HFFc6 (cell line): ENCODE results near the gene HUWE1. TPM values are rescaled to one million over a fixed set of nuclear protein-coding genes. Genes with fewer than 3 reads are reported as not detected.

Experiments used
- DNase-seq: peaks from one replicate; pipeline ENCODE4 v3.0.0-alpha.2; 2018
- H3K27ac Mint-ChIP-seq: 2 replicates; pipeline ENCODE4 v1.8.0; 2020; ENCODE audit warnings: mild to moderate bottlenecking, mixed read lengths
- H3K27me3 Mint-ChIP-seq: 2 replicates; pipeline ENCODE4 v1.8.0; 2021; ENCODE audit warnings: mild to moderate bottlenecking, moderate library complexity, mixed read lengths; ENCODE audit not compliant: insufficient read depth
- H3K36me3 Mint-ChIP-seq: 2 replicates; pipeline ENCODE4 v1.8.0; 2021; ENCODE audit warnings: low read depth, mixed read lengths
- H3K4me1 Mint-ChIP-seq: 2 replicates; pipeline ENCODE4 v1.8.0; 2020; ENCODE audit warnings: low read depth, mixed read lengths
- H3K4me3 Mint-ChIP-seq: 2 replicates; pipeline ENCODE4 v1.8.0; 2020; ENCODE audit warnings: mild to moderate bottlenecking, moderate library complexity, mixed read lengths
- H3K9me3 Mint-ChIP-seq: 2 replicates; pipeline ENCODE4 v1.8.0; 2020; ENCODE audit warnings: mild to moderate bottlenecking, mixed read lengths
- total RNA-seq, 6 experiments: library from RNA; stranded (reverse); fragmentation: NEBNext Ultra II Directional; extraction: Animal tissue kit (Norgen Biotek cat#: 25700); gene quantifications; 2 replicates in 1 of 6; 3 replicates in 5 of 6; pipeline ENCODE4 v1.2.3, GENCODE V29; 2021
- TF ChIP-seq, protein P1 (sequence below): fragments of 200-600 bp; sonication (generic); IDR thresholded peaks from 2 replicates; pipeline ENCODE4 v1.5.0; 2021; ENCODE audit warnings: antibody characterized with exemption, mild to moderate bottlenecking

Gene HUWE1
- total RNA-seq, 6 experiments from 2014 or later: 128 to 199 (median 146) TPM

DNA sequence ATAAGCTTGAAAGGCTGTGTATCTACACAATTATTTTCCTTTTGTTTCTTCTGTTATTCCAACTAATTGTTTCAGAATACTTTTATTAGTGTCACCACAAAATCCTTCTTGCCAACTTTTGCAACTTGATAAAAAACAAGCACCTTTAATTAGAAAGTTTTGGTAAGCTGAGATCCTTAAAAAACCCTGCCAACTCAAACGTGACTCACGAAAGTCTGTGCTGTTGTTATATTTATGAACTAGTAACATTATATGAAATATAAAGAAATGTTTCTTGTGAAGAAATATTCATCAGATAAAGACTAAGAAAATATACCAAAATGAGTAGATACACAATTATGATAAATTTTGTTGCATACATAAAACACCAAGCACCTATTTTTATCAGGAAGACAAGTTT lies 49.0 kb downstream of the HUWE1 start:
- Mint-ChIP-seq H3K4me1 (peaks cover 16% of the 10 kb centered on the region), H3K4me3 (no peak overlapping the region), H3K36me3 (peaks cover 16% of the 10 kb centered on the region), H3K27me3 (no peaks in the 10 kb centered on the region; the same call in 1 of the 2 replicates), H3K27ac (no peak overlapping the region), H3K9me3 (no peaks in the 10 kb centered on the region)
- no peak for DNase-seq
- TF ChIP-seq, protein P1, sequence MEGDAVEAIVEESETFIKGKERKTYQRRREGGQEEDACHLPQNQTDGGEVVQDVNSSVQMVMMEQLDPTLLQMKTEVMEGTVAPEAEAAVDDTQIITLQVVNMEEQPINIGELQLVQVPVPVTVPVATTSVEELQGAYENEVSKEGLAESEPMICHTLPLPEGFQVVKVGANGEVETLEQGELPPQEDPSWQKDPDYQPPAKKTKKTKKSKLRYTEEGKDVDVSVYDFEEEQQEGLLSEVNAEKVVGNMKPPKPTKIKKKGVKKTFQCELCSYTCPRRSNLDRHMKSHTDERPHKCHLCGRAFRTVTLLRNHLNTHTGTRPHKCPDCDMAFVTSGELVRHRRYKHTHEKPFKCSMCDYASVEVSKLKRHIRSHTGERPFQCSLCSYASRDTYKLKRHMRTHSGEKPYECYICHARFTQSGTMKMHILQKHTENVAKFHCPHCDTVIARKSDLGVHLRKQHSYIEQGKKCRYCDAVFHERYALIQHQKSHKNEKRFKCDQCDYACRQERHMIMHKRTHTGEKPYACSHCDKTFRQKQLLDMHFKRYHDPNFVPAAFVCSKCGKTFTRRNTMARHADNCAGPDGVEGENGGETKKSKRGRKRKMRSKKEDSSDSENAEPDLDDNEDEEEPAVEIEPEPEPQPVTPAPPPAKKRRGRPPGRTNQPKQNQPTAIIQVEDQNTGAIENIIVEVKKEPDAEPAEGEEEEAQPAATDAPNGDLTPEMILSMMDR: no peak

DNA sequence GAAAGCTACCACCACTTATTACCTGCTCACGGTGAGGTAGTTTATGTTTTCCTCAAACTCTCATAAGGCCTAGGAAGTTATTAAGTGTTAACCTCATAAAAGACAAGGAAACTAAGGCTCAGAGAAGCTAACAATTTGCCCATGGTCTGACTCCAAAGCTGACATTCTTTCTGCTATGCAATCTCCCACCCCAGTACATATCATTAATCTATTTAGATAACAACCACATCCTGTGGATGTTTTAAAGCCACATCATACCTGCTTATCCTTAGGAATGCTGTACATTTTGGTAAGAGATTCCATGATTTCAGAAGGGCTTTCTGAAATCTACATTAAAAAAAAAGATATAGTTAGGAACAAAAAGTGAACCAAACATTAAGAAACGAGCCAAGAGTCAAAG lies 55.4 kb downstream of the HUWE1 start:
- Mint-ChIP-seq H3K9me3 (no peaks in the 10 kb centered on the region), H3K36me3 (peaks cover 42% of the 10 kb centered on the region), H3K4me1 (peaks cover 48% of the 10 kb centered on the region), H3K27ac (peak overlapping the region; percentile 80), H3K4me3 (peak overlapping the region; percentile 47), H3K27me3 (no peaks in the 10 kb centered on the region; the same call in 1 of the 2 replicates)
- TF ChIP-seq, protein P1: no peak
- DNase-seq: peak; percentile 1

DNA sequence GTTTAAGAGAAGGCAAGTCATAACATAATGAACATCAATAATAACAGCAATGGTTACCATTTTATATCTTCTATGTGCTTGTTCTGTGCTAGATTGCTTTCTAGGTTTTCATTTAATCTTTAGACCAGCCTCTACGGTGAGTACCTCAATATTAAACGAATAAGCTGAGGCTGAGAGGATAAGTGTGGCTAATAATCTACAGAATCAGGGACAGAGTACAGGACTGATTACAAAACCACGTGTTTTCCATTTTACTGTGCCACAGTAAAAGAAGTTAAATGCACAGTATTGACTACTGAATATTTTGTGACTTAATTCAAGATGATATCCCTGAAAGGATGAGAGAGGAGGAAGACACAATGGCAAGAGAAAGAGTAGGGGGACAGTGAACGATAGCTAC lies 56.3 kb downstream of the HUWE1 start:
- Mint-ChIP-seq H3K9me3 (no peaks in the 10 kb centered on the region), H3K4me3 (no peak overlapping the region), H3K36me3 (peaks cover 42% of the 10 kb centered on the region), H3K27ac (peak overlapping the region; percentile 24; the same call in 1 of the 2 replicates), H3K4me1 (peaks cover 48% of the 10 kb centered on the region), H3K27me3 (no peaks in the 10 kb centered on the region; the same call in 1 of the 2 replicates)
- TF ChIP-seq, protein P1: no peak
- DNase-seq: no peak

DNA sequence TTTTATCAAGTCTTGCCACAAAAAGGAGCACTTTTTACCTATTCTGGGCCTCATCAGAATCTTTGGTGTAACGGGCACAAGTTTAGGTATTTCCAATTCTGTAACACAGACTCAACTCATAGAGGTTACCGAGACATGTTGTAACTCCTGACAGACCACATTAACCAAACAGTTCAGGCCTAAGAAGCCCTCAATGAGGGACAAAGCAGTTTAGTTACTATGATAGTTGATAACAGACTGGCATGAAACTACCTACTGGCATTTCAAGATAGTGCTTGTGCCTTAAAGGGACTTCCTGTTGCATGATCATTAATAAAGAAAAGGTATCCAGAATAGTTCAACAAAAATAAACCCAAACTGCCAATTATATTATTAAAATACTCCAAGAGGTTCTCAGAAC lies 64.1 kb downstream of the HUWE1 start:
- Mint-ChIP-seq H3K27me3 (peaks cover 2% of the 10 kb centered on the region; the same call in 1 of the 2 replicates), H3K27ac (no peak overlapping the region), H3K36me3 (peaks cover 13% of the 10 kb centered on the region; the same call in 1 of the 2 replicates), H3K9me3 (peaks cover 4% of the 10 kb centered on the region; the same call in 1 of the 2 replicates), H3K4me1 (no peaks in the 10 kb centered on the region), H3K4me3 (no peak overlapping the region)
- TF ChIP-seq, protein P1: no peak
- DNase-seq: no peak

DNA sequence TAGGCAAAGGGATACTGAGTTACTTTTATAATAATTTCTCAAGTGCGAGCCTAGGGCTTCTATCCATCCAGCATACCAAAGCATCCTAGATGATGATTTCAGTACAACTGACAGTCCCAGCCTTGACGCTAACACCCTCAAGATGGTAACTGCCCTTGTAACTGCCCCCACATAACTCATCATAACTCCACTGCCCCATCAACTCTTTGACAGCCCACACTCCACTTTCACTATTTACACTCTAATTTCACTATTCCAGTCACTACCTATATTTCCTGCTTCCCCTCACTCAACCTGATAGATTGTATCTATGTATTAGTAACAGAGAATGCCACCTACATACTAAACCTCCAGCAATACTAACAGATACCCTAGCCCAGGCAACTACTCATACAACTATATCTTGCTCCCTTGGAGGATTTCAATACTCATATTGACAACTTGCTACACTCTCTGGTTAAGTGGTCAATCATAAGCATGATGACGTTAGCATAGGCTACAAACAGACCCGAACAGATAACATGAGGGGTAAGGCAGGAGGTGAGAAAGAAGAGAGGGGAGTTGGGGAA lies 65.0 kb downstream of the HUWE1 start:
- peak overlapping the region; percentile 20; the same call in 1 of the 2 replicates for H3K27ac Mint-ChIP-seq
- H3K36me3 Mint-ChIP-seq: peaks cover 13% of the 10 kb centered on the region; the same call in 1 of the 2 replicates
- peaks cover 4% of the 10 kb centered on the region; the same call in 1 of the 2 replicates for H3K9me3 Mint-ChIP-seq
- peaks cover 2% of the 10 kb centered on the region; the same call in 1 of the 2 replicates for H3K27me3 Mint-ChIP-seq
- no peak overlapping the region for H3K4me3 Mint-ChIP-seq
- no peaks in the 10 kb centered on the region for H3K4me1 Mint-ChIP-seq
- TF ChIP-seq, protein P1: no peak
- no peak for DNase-seq
